DOHH2 (cell line): ENCODE measurements around the gene ARAP1.

ENCODE experiments used
- EZH2phosphoT487 ChIP-seq: fragments of 200-600 bp; sonication (generic); IDR thresholded peaks from 2 replicates; pipeline ENCODE4 v1.6.1; 2017; ENCODE audit warnings: borderline replicate concordance, mild to moderate bottlenecking, antibody characterized with exemption, low read length, moderate library complexity, mixed read lengths
- TF ChIP-seq, protein P1 (sequence below): fragments of 200-600 bp; sonication (generic); IDR thresholded peaks from one replicate; pipeline ENCODE4 v1.5.1; 2014; ENCODE audit warnings: antibody characterized with exemption, mild to moderate bottlenecking, low read depth, low read length; ENCODE audit not compliant: poor library complexity, severe bottlenecking

DNA sequence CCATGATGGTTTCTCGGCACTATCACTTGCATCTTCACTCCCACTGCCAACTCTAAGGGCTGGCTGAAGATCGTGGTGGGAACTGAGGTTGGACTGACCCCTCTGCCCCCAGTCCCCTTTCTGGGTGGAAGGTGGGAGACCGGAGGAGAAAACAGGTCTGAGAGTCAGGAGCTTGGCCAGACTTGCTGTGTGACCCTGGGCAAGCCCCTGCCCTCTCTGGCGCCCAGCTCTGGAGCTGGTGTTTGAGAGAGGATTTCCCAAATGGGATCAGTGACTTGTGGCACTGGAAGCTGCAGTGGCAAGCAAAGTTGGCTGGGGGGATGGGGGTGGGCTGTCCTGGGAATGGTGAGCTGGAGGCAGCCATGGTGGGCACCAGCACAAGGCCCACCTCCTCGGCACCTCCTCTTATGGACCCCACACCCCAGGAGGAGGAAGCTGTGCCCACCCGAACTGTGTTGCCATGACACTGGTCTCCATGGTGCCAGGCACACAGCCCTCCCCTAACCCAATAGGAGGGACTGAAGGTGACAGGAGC lies 71.5 kb downstream of the ARAP1 start:
- TF ChIP-seq, protein P1, sequence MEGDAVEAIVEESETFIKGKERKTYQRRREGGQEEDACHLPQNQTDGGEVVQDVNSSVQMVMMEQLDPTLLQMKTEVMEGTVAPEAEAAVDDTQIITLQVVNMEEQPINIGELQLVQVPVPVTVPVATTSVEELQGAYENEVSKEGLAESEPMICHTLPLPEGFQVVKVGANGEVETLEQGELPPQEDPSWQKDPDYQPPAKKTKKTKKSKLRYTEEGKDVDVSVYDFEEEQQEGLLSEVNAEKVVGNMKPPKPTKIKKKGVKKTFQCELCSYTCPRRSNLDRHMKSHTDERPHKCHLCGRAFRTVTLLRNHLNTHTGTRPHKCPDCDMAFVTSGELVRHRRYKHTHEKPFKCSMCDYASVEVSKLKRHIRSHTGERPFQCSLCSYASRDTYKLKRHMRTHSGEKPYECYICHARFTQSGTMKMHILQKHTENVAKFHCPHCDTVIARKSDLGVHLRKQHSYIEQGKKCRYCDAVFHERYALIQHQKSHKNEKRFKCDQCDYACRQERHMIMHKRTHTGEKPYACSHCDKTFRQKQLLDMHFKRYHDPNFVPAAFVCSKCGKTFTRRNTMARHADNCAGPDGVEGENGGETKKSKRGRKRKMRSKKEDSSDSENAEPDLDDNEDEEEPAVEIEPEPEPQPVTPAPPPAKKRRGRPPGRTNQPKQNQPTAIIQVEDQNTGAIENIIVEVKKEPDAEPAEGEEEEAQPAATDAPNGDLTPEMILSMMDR: no peak
- no peak for TF ChIP-seq EZH2phosphoT487
